ENCODE results near the gene CELSR1.
"Not testable (repeated sequence)": the region's sequence is repeated elsewhere in the genome, so short reads cannot be mapped to it uniquely, and the experiment has no call there.

CELSR1 gene

DNA sequence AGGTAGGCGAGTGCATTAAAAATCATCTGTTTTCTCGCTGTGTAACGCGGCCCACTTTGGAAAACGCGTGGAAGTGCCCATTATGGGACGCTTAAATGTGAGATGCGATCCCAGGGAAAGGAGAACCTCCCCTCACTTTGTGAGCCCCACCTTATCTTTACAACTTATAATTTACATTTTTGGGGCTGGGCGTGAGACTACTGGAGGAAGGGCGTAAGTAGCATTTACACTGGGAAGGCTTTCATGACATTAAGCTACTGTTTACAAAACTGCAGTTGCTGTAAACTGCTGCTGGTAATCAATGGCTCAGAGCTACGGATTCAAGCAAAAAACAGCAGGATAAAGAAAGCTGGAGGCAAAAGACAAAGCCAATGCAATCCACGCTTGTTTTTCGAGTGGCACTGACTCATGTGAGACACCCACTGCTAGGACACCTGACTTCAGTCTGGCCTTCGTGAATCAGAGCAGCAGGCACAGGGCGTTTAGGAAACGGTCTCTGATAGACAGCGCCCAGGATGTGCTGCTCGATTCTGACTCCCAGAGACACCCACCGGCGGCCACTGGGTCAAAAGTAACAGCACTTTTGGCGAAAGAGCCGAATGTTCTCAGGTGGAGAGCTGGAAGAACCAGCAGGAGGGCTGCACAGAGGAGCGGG, 123.6 kb downstream of the CELSR1 start:
- no peak for DNase-seq

DNA sequence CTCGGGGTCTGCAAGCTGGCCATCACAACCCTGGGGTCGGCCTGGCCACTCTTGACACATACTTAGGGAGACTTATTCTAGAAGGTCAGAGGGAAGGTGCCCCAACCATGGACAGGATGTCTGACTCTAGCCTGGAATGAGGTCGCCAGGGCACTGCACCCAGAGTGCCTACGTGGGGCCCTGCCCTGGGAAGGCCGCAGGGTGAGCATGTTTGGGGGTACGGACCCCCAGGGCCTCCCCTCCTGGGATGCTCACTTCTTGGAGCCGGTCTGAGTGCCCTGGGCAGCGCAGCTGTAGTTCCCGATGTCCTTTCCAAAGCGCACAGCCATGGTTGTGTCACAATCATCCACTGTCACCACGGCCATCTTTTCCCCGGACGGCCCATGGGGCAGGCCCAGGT, 126.1 kb downstream of the CELSR1 start:
- DNase-seq = no peak

DNA sequence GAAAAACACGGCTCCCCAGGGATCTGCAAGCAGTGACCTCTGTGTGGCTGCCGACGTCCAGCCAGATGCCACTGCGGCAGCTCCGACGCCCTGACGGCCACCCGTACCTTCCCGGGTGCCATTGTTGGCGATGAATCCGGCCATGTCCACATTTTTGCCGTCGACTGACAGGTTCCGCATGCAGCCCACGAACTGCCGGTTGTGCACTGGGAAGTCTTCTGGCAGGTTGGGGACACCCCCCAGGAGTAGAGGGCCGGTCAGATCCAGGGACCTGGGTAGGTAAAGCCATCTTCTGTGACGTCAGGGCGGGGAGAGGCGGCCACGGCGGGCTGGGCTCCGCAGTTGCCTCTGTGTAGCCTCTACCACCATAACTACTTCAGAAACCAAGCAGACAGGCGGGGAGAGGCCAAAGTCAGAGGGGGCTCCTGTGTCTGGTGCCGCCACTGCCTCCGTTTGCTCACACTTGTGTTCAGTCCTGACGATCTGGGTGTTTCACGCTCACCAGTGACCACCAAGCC, 127.1 kb downstream of the CELSR1 start:
- no peak for DNase-seq

DNA sequence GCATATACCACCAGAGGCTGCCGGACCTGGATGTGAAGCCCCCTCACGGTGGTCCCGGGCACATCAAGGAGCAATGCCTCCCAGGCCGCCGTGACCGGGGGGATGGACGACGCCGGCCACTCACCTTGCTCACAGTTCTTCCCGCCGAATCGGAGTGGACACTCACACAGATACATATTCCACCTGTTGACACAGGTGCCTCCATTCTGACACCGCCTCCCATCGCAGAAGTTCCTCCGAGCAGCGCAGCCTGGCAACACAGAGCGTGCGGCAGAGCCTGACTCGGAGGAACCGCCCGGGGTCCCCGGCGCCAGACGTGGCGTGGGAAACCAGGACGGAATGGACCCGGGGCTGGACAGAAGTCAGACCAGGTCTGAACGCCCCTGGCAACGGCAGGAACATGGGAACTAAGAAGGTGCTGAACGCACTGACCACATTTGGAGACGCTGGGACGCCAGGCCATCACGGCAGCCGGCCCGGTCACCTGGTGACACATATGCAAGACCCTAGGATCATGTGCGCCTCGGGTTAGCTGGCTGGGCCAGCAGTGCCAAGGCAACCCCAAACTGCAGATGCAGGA, 127.7 kb downstream of the CELSR1 start:
- no peak for DNase-seq

DNA sequence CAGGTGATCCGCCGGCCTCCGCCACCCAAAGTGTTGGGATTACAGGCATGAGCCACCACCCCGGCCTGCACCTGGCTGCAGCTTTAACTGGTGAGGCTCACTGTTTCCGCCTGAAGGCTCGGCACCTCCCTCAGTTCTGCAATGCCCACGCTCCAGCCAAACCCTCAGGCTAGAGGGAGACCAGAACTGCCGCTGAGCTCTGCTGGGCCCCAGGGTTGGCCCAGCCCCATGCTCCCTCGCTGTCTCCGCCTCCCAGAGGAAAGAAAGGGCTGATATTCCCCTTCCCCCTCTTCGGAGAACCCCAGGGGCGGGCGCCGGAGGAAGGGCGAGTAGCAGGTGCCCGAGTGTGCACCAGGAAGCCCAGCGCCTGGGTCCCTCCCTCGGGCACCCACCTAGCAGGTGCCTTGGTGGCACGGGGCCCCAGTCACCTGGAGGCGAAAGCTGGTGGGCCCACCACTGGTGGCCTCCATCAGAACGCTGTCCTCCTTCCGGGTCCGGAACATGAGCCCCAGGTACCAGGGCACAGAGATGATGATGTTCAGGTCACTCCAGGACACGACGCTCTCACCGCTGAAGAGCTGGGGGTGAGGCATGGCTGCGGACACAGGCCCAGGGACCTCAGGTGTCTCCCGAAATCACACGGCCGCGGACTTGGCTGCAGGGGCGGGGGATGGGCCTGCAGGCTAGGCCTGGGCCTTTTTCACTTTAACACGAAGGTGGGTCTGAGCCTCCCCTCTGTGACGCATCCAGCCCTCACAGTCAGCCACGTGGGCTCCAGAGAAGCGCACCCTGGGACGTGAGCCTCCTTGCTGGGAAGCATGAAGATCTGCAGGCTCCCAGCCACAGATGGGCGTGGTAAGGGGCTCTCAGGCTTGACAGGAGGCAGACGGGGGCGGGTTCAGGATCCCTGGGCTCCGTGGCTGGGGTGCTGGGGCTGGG, 128.6 kb downstream of the CELSR1 start:
- DNase-seq = no peak

DNA sequence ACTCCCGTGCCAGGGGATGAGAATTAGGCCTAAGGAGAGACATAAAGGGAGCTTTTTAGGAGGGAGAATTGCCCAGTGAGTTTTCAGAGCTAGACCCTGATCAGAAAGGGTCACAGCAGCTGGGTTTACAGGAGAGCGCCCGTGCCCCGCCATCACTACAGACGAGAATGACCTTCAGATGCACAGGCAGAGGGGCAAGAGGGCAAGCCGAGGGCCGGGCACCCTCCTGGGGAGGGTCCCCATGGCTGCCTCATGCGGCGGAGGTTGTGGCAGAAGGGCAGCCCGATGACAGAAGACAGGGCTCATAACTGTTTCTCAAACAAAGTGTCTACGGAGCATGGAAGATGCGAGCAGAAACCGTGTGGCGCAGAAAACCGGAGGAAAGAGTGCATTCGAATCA, 129.7 kb downstream of the CELSR1 start:
- DNase-seq = no peak

DNA sequence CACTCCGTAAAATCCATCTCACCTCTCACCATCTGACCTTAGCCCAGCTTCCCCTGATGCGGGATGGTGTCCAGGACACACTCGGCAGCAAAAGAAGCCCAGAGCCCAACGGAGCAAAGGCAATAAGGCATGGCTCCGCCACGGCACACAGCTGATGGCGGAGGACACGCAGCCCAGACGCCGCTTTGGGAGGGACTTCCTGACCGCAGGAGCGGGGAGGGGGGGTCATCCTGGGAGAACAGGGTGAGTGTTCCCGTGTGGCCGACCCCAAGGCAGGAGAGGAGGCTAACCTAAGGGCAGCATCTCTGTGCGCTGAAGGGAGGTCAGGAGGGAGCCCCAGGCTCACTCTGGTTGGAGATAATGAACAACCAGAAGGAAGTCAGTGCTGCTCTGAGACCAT, 130.6 kb downstream of the CELSR1 start:
- DNase-seq = no peak

DNA sequence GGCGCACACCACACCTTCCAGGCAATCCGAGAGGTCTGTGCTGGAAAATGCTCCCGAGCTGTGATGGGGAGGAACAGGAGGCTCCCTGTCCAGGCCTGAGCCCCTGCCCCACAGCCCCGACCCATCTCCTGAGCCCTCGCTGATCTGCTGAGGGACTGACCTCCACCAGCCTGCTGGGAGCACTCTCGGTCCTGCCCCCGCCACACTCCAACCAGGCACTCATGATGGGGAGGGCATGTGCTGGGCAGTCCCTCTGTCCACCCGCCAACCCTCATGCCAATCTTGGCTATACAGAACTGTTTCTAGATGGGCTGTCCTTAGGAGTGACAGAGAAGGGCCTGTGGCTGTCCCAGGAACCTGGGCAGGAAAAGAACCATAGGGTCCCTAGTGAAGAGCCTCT, 131.1 kb downstream of the CELSR1 start:
- no peak for DNase-seq

DNA sequence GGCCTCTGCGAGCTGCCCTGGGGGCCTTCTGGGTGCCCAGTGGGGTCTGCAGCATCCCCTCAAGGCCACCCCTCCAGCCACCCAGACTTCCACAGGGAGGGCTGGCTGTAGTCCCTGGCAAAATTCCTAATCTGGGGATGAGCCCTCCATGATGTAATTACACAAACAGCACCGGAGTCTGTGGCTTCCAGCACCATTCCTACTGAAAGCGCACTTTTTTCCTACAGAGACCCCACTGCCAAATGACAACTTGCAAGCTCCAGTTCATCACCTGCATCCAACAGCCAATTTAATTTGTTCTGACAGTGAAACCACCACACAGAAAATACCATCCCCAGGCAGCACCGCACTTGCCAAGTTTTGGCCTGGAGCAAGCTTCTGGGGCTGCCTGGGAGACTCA, 131.5 kb downstream of the CELSR1 start:
- DNase-seq = no peak

DNA sequence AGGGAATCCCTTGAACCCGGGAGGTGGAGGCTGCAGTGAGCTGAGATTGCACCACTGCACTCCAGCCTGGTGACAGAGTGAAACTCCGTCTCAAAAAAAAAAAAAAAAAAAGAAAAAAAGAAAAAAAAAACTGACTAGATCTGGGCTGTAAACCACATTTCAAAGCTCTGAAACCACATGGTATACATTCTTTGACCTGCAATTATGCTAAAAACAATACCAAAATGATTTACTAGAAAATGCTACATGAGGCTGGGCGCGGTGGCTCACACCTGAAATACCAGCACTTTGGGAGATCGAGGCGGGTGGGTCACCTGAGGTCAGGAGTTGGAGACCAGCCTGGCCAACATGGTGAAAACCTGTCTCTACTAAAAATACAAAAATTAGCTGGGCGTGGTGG, 133.5 kb downstream of the CELSR1 start:
- DNase-seq = not testable (repeated sequence)

DNA sequence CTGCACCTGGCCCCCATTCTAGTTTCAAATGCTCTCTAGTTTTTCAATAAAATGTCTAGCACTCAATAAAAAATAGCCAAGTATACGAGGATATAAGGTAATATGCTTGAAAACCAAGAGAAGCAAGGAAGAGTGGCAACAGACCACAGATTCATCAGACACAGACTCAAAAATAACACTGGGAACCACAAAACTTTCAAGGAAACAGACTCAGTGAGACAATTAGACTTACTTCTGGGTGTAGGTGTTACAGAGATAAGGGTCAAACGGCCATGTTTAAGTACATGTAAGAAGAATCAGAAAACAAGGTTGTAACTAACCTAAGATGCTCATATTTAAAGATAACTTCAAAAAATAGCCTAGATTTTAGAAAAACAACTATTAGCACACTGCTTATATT, 134.9 kb downstream of the CELSR1 start:
- DNase-seq = no peak

DNA sequence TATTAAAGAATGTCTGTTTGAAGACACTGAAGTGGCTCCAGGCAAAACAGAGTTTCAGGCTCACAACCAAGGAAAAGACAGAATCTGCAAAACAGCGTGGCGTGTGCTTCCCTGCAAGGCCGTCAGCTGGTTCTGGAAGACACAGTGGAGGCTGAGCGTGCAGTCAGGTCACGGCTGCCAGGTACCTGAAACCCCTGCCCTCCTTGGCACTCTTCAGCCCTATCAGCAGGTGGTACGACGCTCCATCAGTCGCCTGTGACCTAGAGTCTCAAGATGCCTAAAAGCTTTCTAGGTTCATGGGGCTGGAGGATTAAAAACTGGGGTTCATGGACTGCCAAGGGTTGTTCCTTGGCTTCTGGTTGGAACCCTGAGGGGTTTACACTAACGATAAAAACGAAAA, 136.1 kb downstream of the CELSR1 start:
- DNase-seq = no peak

DNA sequence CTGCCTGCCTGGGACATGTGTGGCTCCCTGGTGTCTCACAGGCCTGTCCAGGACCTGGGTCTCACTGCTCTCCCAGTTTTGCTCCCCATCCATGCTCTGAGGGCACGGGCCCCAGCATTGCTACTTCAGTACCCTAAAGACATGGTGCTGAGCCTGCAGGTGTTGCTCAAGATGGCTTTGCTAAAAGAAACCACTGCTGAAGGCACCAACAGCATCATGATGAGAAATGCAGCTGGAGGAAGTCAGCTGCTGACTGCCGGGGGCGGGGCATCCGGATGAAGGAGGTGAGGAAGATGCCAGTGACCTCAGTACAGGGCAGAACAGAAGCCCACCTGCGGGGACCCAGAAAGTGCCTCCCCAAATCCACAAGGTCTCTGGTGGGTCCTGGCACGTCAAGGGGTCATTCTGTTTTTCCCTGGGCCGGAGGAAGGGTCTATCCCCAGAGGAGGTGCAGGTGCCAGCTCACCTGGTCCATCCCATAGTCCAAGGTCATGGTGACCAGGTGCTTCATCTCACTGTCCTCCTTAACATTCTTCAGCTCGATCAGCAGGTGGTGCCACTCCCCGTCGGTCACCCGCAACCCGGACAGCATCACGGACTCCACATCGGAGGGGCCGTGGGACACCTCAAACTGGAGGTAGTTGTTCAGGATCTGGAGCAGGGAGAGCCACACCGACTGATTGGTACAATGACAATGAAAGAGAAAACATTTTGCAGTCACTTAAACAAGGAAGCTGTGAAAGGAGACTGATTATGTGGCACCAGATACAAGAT, 138.0 kb downstream of the CELSR1 start:
- DNase-seq = no peak

DNA sequence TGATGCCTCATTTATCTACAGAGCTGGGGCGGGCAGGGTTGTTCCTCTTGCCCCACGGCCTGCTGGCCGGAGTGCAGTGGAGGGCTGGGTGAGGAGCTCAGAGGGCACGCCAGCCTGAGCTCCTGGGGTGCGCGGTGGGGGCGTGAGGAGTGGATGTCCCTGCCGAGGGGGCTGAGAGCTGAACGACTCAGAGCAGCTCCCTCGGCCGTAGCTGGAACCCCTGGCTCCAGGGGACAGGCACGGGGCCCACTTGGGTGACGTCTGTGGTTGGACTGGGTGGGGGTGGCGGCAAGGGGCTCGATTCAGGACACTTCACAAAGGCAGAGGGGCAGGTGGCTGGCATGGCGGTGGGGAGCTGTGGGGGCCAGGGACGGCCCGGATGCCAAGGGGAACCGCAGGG, 139.5 kb downstream of the CELSR1 start:
- DNase-seq = no peak

DNA sequence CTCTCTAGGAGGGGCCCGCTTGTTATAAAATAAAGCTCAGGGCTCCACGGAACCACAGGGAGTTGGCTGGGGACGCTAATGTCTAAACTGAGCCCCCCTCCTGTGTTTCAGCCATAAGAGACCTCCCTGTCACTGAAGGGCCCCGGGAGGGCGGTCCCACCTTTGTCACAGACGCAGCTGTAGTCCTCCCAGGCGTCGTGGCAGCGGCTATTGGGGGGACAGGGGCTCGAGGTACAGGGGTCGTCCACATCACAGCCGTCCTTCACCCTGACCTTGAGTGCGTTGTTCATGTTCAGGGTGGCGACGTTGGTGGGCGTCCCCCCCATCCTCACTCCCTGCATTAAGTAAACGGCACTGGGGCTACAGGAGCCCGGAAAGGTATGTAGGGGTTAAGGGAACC, 139.9 kb downstream of the CELSR1 start:
- no peak for DNase-seq

DNA sequence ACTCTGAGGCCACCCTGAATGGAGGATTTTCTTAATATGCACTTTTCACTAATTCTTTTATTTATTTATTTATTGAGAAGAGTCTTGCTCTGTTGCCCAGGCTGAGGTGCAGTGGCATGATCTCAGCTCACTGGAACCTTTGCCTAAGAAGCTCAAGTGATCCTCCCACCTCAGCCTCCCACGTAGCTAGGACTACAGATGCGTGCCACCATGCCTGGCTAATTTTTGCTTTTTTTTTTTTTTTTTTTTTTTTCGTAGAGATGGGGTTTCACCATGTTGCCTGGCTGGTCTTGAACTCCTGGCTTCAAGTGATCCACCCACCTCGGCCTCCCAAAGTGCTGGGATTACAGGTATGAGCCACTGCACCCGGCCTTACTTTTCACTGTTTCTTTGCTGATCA, 140.4 kb downstream of the CELSR1 start:
- not testable (repeated sequence) for DNase-seq

DNA sequence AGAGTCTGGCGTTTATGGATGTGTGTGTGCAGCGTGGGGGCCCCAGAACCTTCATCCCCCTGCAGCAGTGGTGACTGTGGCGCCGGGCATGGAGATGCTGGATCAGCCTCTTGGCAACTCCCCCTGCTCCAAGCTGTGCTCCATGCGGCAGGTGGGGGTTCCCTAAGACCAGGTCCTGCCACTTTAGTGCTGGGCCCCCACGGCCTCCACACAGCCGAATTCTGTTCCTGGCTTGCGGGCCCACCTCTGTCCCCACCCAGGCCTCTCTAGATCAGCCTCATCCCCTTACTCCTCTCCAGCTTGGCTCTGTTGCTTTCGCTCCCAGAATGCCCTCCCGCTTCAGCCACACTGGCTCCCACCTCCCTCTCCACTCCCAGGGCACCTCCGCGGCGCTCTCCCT, 142.3 kb downstream of the CELSR1 start:
- no peak for DNase-seq

DNA sequence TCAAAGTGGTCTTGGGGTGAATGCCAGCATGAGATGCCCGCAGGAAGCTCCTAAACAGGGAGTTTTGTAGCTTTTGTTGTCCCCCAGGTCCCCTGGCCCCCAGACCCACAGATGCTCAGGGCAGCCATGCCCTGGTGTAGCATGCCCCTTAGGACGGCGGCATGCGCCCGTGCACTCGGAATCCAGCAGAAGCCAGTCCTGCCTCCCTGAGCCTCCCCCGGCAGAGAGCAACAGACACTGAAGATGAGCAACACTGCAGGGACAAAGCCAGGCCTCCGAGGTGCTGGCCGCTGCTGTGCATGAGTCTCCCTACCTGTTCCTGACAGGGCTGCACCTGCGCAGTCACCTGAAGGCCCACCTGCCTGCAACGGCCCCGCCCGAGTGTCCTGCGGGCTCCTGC, 142.8 kb downstream of the CELSR1 start:
- DNase-seq = no peak

DNA sequence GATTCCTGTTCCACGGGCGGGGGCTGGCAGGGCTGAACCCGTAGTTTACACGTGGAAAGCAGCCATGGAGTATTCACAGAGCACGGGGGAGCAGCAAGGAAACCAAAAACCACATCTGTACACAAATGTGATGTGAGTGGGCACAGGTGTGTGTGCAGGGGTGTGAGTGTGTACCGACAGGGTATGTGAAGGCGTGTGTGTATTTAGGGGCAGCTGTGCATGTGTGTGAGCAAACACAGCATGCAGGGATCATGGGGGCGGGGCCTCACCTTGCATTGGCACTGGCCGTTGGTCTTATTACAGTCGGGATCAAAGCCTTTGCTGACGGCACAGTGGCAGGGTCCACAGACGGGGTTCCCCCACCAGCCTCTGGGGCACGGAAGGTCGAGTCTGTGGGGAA, 143.5 kb downstream of the CELSR1 start:
- no peak for DNase-seq

DNA sequence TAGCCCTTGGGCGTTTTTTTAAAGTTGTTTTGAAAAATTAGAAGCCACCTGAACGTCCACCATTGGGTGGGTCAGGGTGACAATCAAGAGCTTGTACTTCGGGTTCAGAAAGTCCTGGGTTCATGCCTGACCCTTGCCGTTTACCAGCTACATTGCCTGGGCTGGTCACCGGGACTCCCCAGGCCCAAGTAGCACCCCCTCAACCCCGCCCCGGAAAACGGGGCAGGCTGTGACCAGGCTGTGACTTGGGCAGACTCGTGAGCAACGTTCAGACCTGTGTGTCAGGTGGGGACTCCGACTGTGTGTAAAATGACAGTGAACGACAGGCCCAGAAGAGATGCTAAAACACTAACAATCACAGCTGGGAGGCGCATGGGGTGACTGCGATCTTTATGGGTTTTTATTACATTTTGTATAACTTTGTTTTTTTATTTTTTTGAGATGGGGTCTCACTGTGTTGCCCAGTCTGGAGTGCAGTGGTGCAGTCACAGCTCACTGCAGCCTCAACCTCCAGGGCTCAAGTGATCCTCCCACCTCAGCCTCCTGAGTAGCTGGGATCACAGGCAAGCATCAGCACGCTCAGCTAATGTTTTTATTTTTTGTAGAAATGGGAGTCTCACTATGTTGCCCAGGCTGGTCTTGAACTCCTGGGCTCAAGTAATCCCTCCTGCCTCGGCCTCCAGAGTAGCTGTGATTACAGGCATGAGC, 145.1 kb downstream of the CELSR1 start:
- DNase-seq = no peak

DNA sequence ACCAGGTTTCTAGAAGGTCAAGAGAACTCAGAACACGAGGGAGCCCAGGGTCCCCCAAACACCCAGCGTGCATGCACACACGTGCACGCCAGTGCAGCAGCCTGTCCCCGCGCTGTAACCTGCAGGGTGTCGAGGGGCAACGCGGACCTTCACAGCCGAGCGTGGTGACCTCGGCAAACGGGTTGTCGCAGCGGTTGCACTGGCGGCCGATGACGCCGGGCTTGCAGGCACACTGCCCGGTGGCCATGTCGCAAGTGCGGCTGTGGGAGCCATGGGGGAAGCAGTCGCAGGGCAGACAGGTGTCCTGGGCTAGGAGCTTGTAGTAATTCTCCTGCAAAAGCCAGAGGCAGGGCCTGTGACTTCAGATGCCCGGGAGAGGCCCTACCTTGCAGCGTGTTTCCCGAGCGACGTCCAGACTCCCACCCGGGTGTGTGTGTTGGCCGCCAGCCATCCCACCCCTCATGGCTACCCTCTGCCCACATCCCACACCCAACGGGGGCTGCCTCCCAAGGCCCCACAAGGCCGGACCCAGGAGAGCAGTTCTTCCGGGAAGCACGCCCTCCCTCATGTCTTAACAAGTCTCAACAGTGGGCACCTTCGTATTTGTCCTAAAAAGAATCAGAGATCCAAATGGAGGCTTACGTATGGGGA, 145.8 kb downstream of the CELSR1 start:
- DNase-seq = no peak

Measured in activated CD4-positive, alpha-beta T cell treated with anti-CD3 and anti-CD28 coated beads, Interleukin-10, Interleukin-2, amounts not matched to agents 100 ng/mL and 50 ng/mL, durations not matched to agents 16 hours and 8 hours (primary cell).